Stomach (tissue), 4 donors: ENCODE measurements around the gene NRG3.

Experiments used
- POLR2AphosphoS5 ChIP-seq, 3 donors: sonication (generic); formaldehyde crosslinking; IDR thresholded peaks; one replicate each; pipeline ENCODE4 v1.6.1; 2016; ENCODE audit warnings: antibody characterized with exemption in 3 of 3
- TF ChIP-seq, protein P1 (sequence below), 7 experiments: fragments of 450-650 bp in 4 of 7; fragments of 200-600 bp in 3 of 7; sonication (generic) in 3 of 7; IDR thresholded peaks; one replicate each; pipeline ENCODE4 v1.5.1; 2016 to 2019; ENCODE audit warnings: antibody characterized with exemption in 7 of 7, control low read depth in 2 of 7, mild to moderate bottlenecking in 1 of 7

DNA sequence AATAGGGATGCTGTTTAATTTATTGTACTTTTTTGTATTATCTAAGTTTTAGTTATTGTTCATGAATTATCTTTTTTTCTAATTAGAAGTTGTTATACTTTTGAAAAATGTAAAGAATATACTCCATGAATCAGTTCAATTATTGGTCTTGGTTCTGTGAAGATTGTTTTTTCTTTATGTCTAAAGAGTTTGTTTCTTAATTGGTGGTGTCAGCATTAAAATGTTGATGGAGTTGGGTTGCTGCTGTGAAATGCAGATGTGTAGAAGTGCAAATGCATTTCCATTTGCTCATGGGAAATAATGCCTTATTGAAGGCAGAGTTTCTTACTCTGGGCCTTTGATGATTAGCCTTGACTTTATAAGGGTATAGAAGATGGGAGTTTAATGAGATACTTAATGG lies 11.9 kb downstream of the NRG3 start:
- TF ChIP-seq, protein P1, sequence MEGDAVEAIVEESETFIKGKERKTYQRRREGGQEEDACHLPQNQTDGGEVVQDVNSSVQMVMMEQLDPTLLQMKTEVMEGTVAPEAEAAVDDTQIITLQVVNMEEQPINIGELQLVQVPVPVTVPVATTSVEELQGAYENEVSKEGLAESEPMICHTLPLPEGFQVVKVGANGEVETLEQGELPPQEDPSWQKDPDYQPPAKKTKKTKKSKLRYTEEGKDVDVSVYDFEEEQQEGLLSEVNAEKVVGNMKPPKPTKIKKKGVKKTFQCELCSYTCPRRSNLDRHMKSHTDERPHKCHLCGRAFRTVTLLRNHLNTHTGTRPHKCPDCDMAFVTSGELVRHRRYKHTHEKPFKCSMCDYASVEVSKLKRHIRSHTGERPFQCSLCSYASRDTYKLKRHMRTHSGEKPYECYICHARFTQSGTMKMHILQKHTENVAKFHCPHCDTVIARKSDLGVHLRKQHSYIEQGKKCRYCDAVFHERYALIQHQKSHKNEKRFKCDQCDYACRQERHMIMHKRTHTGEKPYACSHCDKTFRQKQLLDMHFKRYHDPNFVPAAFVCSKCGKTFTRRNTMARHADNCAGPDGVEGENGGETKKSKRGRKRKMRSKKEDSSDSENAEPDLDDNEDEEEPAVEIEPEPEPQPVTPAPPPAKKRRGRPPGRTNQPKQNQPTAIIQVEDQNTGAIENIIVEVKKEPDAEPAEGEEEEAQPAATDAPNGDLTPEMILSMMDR (IDR thresholded peaks at IDR 0.05), result no peak
- no peak for TF ChIP-seq POLR2AphosphoS5 (IDR thresholded peaks at IDR 0.05)
